HEK293 (cell line): Measurements from ENCODE around the gene AMOTL2.

Experiments
- INSM2 ChIP-seq: fragments of 450-650 bp; formaldehyde crosslinking; IDR thresholded peaks from 2 replicates; pipeline ENCODE4 v1.5.1; 2016; ENCODE audit warnings: missing biosample characterization, missing genetic modification characterization
- KLF10 ChIP-seq: fragments of 450-650 bp; IDR thresholded peaks from 2 replicates; pipeline ENCODE4 v1.5.1; 2018; ENCODE audit warnings: missing biosample characterization, mild to moderate bottlenecking, missing genetic modification characterization
- KLF16 ChIP-seq: fragments of 450-650 bp; formaldehyde crosslinking; IDR thresholded peaks from 2 replicates; pipeline ENCODE4 v1.5.1; 2017; ENCODE audit warnings: missing biosample characterization, missing genetic modification characterization
- PRDM10 ChIP-seq: fragments of 450-650 bp; formaldehyde crosslinking; IDR thresholded peaks from 2 replicates; pipeline ENCODE4 v1.5.1; 2016; ENCODE audit warnings: missing biosample characterization, missing genetic modification characterization
- SCRT1 ChIP-seq: fragments of 450-650 bp; formaldehyde crosslinking; IDR thresholded peaks from 2 replicates; pipeline ENCODE4 v1.5.1; 2016; ENCODE audit warnings: missing biosample characterization, missing genetic modification characterization, borderline replicate concordance
- SP7 ChIP-seq: fragments of 450-650 bp; formaldehyde crosslinking; IDR thresholded peaks from 2 replicates; pipeline ENCODE4 v1.5.1; 2016; ENCODE audit warnings: missing biosample characterization, missing genetic modification characterization
- YY2 ChIP-seq: fragments of 450-650 bp; formaldehyde crosslinking; IDR thresholded peaks from 2 replicates; pipeline ENCODE4 v1.5.1; 2016; ENCODE audit warnings: missing biosample characterization, missing genetic modification characterization
- ZNF24 ChIP-seq: fragments of 450-650 bp; formaldehyde crosslinking; IDR thresholded peaks from 2 replicates; pipeline ENCODE4 v1.5.1; 2016; ENCODE audit warnings: missing biosample characterization, missing genetic modification characterization
- ZNF274 ChIP-seq, 2 experiments: fragments of 200-500 bp in 1 of 2; fragments of 450-650 bp in 1 of 2; sonication (Bioruptor generic) in 1 of 2; formaldehyde crosslinking in 1 of 2; IDR thresholded peaks; 2 replicates each; pipeline versions ENCODE4 v1.5.1 to v1.6.1; 2014 to 2016; ENCODE audit warnings: borderline replicate concordance in 1 of 2, inconsistent platforms in 1 of 2, low read length in 1 of 2, missing biosample characterization in 1 of 2, missing genetic modification characterization in 1 of 2
- ZNF280D ChIP-seq: fragments of 450-650 bp; formaldehyde crosslinking; IDR thresholded peaks from 2 replicates; pipeline ENCODE4 v1.5.1; 2016; ENCODE audit warnings: missing biosample characterization, missing genetic modification characterization
- ZNF302 ChIP-seq: fragments of 450-650 bp; formaldehyde crosslinking; IDR thresholded peaks from 2 replicates; pipeline ENCODE4 v1.5.1; 2016; ENCODE audit warnings: missing biosample characterization, missing genetic modification characterization, low read depth
- ZNF335 ChIP-seq: fragments of 450-650 bp; formaldehyde crosslinking; conservative IDR thresholded peaks from 2 replicates; pipeline ENCODE4 v1.5.1; 2016; ENCODE audit warnings: missing biosample characterization, missing genetic modification characterization
- ZNF404 ChIP-seq: fragments of 450-650 bp; formaldehyde crosslinking; IDR thresholded peaks from 2 replicates; pipeline ENCODE4 v1.5.1; 2017; ENCODE audit warnings: missing biosample characterization, missing genetic modification characterization
- ZNF513 ChIP-seq: fragments of 450-650 bp; IDR thresholded peaks from 2 replicates; pipeline ENCODE4 v1.5.1; 2018; ENCODE audit warnings: missing biosample characterization, missing genetic modification characterization
- ZNF596 ChIP-seq: fragments of 450-650 bp; IDR thresholded peaks from 2 replicates; pipeline ENCODE4 v1.5.0; 2018; ENCODE audit warnings: missing biosample characterization, mild to moderate bottlenecking, missing genetic modification characterization, moderate library complexity
- ZNF600 ChIP-seq: fragments of 450-650 bp; formaldehyde crosslinking; IDR thresholded peaks from 2 replicates; pipeline ENCODE4 v1.5.1; 2016; ENCODE audit warnings: missing biosample characterization, missing genetic modification characterization
- ZNF629 ChIP-seq: fragments of 450-650 bp; formaldehyde crosslinking; IDR thresholded peaks from 2 replicates; pipeline ENCODE4 v1.5.1; 2017; ENCODE audit warnings: missing biosample characterization, missing genetic modification characterization
- ZNF704 ChIP-seq: fragments of 450-650 bp; formaldehyde crosslinking; IDR thresholded peaks from 2 replicates; pipeline ENCODE4 v1.5.1; 2016; ENCODE audit warnings: missing biosample characterization, missing genetic modification characterization
- ZNF76 ChIP-seq: fragments of 450-650 bp; formaldehyde crosslinking; IDR thresholded peaks from 2 replicates; pipeline ENCODE4; 2016; ENCODE audit warnings: low read depth, missing biosample characterization, missing genetic modification characterization, borderline replicate concordance
- ZNF776 ChIP-seq: fragments of 450-650 bp; formaldehyde crosslinking; IDR thresholded peaks from 2 replicates; pipeline ENCODE4 v1.5.0; 2017; ENCODE audit warnings: missing biosample characterization, missing genetic modification characterization, borderline replicate concordance
- ZNF777 ChIP-seq: fragments of 450-650 bp; formaldehyde crosslinking; IDR thresholded peaks from 2 replicates; pipeline ENCODE4 v1.5.1; 2017; ENCODE audit warnings: missing biosample characterization, missing genetic modification characterization, borderline replicate concordance
- ZSCAN23 ChIP-seq: fragments of 450-650 bp; formaldehyde crosslinking; IDR thresholded peaks from 2 replicates; pipeline ENCODE4 v1.5.1; 2016; ENCODE audit warnings: missing biosample characterization, missing genetic modification characterization
- ZSCAN4 ChIP-seq: fragments of 450-650 bp; formaldehyde crosslinking; IDR thresholded peaks from 2 replicates; pipeline ENCODE4 v1.5.1; 2017; ENCODE audit warnings: missing biosample characterization, missing genetic modification characterization
- ZSCAN5A ChIP-seq: fragments of 450-650 bp; formaldehyde crosslinking; IDR thresholded peaks from 2 replicates; pipeline ENCODE4 v1.5.1; 2016; ENCODE audit warnings: missing biosample characterization, missing genetic modification characterization

The AMOTL2 gene

GRCh38 chr3:134374791-134375581 lies 739 bp upstream of the AMOTL2 start (continued):
- TF ChIP-seq ZNF513 (tag by site-specific recombination) (no peak), ZSCAN5A (tag by site-specific recombination) (no peak), ZNF600 (tag by site-specific recombination) (0 out of 2 replicates have a peak, but pooled peaks have one; percentile 34), ZNF280D (tag by site-specific recombination) (no peak), INSM2 (tag by site-specific recombination) (no peak), ZNF76 (tag by site-specific recombination) (peak; percentile 60), ZNF629 (tag by site-specific recombination) (no peak), SP7 (tag by site-specific recombination) (peak; percentile 91), ZNF302 (no peak), KLF16 (peak; percentile 47; the same call in 1 of the 2 replicates), ZNF274 (IDR thresholded peaks at IDR 0.05; ENCODE audit: low read length) (no peak), ZNF274 (tag by site-specific recombination; IDR thresholded peaks at IDR 0.05; ENCODE audit: borderline replicate concordance) (no peak), ZNF404 (tag by site-specific recombination) (no peak), ZNF335 (tag by site-specific recombination) (peak; percentile 94), KLF10 (tag by site-specific recombination) (no peak), ZSCAN23 (tag by site-specific recombination) (peak; percentile 22; the same call in 1 of the 2 replicates), SCRT1 (tag by site-specific recombination) (no peak), ZSCAN4 (tag by site-specific recombination) (peak; percentile 97), ZNF24 (tag by site-specific recombination) (no peak), PRDM10 (tag by site-specific recombination) (peak; percentile 99), ZNF596 (tag by site-specific recombination) (no peak), ZNF704 (tag by site-specific recombination) (no peak), ZNF776 (tag by site-specific recombination) (no peak), YY2 (tag by site-specific recombination) (peak; percentile 39; the same call in 1 of the 2 replicates), ZNF777 (peak; percentile 95)
